Activated CD8-positive, alpha-beta memory T cell treated with anti-CD3 and anti-CD28 coated beads for 1 hour (primary cell): ENCODE data around the gene OTOP3.

Experiments used
- DNase-seq, 2 donors: peaks; one replicate each; pipeline ENCODE4 v3.0.0-alpha.2; 2020; ENCODE audit warnings: low read depth in 1 of 2; ENCODE audit errors: extremely low read depth in 1 of 2

OTOP3 gene

GRCh38 chr17:74937064-74938051 lies 1.7 kb downstream of the OTOP3 start:
- DNase-seq: no peak

- DNase-seq: no peak
Observed at GRCh38 chr17:74938194-74938950, 2.7 kb downstream of the OTOP3 start.

GRCh38 chr17:74939534-74939933 lies 3.8 kb downstream of the OTOP3 start:
- no peak for DNase-seq

GRCh38 chr17:74941128-74941725 lies 5.5 kb downstream of the OTOP3 start:
- DNase-seq: no peak

DNA sequence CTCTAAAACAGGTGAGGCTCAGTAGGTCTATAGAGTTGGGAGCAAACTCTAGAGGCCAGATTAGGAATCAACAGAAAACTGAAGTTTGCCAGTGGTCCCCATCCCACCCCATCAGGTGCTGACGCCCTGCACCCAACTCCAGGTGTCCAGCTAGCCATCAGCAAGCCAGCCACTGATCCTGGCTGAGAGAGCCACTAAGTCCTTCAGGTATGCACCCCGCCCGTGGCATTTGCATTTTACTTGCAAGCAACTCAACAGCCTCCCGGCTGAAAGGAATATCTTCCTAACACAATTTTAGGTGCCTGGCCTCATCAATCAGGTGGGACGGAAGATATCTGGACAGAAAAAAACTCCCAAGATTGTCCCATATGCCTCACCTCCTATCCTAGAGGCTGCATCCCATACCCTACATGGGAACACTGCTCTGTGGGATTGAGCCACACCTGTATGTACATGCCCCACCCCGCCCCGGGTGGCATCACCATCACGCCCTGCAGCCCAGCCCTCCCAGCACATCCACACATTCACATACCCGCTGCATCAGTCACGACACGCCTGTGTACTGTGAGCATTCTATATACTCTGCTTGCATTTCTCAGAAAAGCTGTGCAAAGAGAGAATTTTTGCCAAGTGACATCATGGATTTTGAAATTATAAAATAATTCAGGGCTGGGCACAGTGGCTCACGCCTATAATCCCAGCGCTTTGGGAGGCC lies 8.3 kb downstream of the OTOP3 start:
- no peak for DNase-seq

DNA sequence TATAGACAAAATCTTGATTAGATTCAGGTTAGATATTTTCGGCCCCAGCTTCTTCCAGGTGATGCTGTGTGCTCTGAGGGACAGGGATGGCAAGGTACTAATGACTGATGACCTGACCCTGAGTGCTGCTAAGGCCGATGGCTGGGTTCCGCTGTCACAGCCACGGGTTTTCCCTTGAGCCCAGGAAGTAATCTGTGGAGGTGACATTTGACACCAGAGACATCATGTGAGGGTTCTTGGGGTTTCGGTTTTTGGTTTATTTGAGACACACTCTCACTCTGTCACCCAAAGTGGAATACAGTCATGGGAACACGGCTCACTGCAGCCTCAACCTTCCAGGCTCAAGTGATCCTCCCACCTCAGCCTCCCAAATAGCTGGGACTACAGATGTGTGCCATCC lies 9.8 kb downstream of the OTOP3 start:
- no peak for DNase-seq

GRCh38 chr17:74946641-74947040 lies 10.9 kb downstream of the OTOP3 start:
- no peak for DNase-seq

DNA sequence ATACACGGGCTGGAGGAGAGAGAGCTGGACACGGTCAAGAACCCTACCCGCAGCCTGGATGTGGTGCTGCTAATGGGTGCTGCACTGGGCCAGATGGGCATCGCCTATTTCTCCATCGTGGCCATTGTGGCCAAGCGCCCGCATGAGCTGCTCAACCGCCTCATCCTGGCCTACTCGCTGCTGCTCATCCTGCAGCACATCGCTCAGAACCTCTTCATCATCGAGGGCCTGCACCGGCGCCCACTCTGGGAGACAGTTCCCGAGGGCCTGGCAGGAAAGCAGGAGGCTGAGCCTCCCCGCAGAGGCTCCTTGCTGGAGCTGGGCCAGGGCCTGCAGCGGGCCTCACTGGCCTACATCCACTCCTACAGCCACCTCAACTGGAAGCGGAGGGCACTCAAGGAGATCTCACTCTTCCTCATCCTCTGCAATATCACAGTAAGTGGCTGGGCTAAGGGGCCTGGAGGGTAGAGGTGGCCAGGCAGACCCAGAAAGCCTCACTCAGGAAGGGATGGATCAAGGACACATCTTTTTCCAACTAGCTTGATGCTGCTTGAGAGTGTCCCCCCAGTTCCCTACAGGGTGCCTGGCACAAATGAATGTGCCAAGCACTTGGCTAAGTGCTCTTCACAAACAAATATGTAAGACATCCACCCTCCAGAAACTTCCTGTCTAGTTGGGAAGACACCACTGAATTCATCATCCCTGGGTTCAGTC lies 11.5 kb downstream of the OTOP3 start:
- no peak for DNase-seq

- no peak for DNase-seq
Observed at GRCh38 chr17:74949455-74950115, 13.9 kb downstream of the OTOP3 start.

- DNase-seq: no peak
Observed at GRCh38 chr17:74950207-74950606, 14.5 kb downstream of the OTOP3 start.

GRCh38 chr17:74951065-74951464 lies 15.4 kb downstream of the OTOP3 start:
- DNase-seq: no peak

GRCh38 chr17:74951680-74952421 lies 16.2 kb downstream of the OTOP3 start:
- DNase-seq: no peak

GRCh38 chr17:74952431-74953133 lies 16.9 kb downstream of the OTOP3 start:
- DNase-seq: no peak

- DNase-seq: no peak
Observed at GRCh38 chr17:74953134-74953687, 17.5 kb downstream of the OTOP3 start.

DNA sequence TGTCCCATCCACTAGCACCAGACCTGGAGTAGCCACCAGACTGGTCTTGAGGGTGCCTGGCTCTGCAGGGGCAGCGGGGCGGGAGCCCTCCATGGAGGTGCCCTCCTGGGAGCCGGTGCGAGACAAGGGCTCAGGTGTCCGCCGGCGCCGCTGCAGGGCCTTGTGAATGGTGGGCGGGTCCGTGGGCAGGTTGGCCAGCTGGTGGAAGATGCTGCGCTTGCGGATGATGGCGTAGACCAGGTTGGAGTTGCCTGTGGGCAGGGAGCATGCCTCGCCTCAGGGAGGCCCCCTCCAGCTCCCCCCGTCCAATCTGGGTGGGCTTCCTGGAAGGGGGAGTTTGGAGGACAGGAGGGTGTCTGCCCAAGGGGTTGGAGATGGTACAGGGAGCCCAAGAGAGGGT lies 18.4 kb downstream of the OTOP3 start:
- no peak for DNase-seq

GRCh38 chr17:74954665-74955421 lies 19.1 kb downstream of the OTOP3 start:
- DNase-seq: no peak

GRCh38 chr17:74956093-74956492 lies 20.4 kb downstream of the OTOP3 start:
- DNase-seq: no peak
